ENCODE results near the gene RASAL2. TPM values are rescaled to one million over a fixed set of nuclear protein-coding genes. Genes with fewer than 3 reads are reported as not detected.
"Not testable (repeated sequence)": the region's sequence is repeated elsewhere in the genome, so short reads cannot be mapped to it uniquely, and the experiment has no call there.

Gene RASAL2
- total RNA-seq, 1 donor from 2014 or later, result not detected

- intact Hi-C loops (cut with micrococcal nuclease), result no loop called here
Observed at GRCh38 chr1:178379807-178380206, 285.9 kb downstream of the RASAL2 start.

GRCh38 chr1:178382372-178382771 is 288.5 kb downstream of the RASAL2 start:
- intact Hi-C loops (cut with micrococcal nuclease), result no loop called here

GRCh38 chr1:178385662-178386061 is 291.8 kb downstream of the RASAL2 start:
- intact Hi-C loops (cut with micrococcal nuclease), result no loop called here

GRCh38 chr1:178388418-178389145 is 294.7 kb downstream of the RASAL2 start:
- intact Hi-C loops (cut with micrococcal nuclease), result no loop called here

- intact Hi-C loops (cut with micrococcal nuclease), result no loop called here
Observed at GRCh38 chr1:178389441-178389840, 295.5 kb downstream of the RASAL2 start.

GRCh38 chr1:178390280-178390679 is 296.4 kb downstream of the RASAL2 start:
- intact Hi-C loops (cut with micrococcal nuclease), result not testable (repeated sequence)

- intact Hi-C loops (cut with micrococcal nuclease), result no loop called here
Observed at GRCh38 chr1:178393370-178393769, 299.5 kb downstream of the RASAL2 start.

GRCh38 chr1:178396789-178397188 is 302.9 kb downstream of the RASAL2 start:
- intact Hi-C loops (cut with micrococcal nuclease), result no loop called here

- intact Hi-C loops (cut with micrococcal nuclease), result no loop called here
Observed at GRCh38 chr1:178397678-178398077, 303.8 kb downstream of the RASAL2 start.

- intact Hi-C loops (cut with micrococcal nuclease), result no loop called here
Observed at GRCh38 chr1:178399177-178399728, 305.3 kb downstream of the RASAL2 start.

GRCh38 chr1:178405137-178405536 is 311.2 kb downstream of the RASAL2 start:
- intact Hi-C loops (cut with micrococcal nuclease), result no loop called here

- intact Hi-C loops (cut with micrococcal nuclease), result no loop called here
Observed at GRCh38 chr1:178407215-178407614, 313.3 kb downstream of the RASAL2 start.

- intact Hi-C loops (cut with micrococcal nuclease), result no loop called here
Observed at GRCh38 chr1:178407655-178408054, 313.8 kb downstream of the RASAL2 start.

- intact Hi-C loops (cut with micrococcal nuclease), result no loop called here
Observed at GRCh38 chr1:178408871-178409270, 315.0 kb downstream of the RASAL2 start.

GRCh38 chr1:178409541-178409940 is 315.6 kb downstream of the RASAL2 start:
- intact Hi-C loops (cut with micrococcal nuclease), result no loop called here

GRCh38 chr1:178411756-178412399 is 318.0 kb downstream of the RASAL2 start:
- intact Hi-C loops (cut with micrococcal nuclease), result no loop called here

GRCh38 chr1:178412400-178412770 is 318.5 kb downstream of the RASAL2 start:
- intact Hi-C loops (cut with micrococcal nuclease), result no loop called here

- intact Hi-C loops (cut with micrococcal nuclease), result no loop called here
Observed at GRCh38 chr1:178417858-178418257, 324.0 kb downstream of the RASAL2 start.

GRCh38 chr1:178418284-178418955 is 324.5 kb downstream of the RASAL2 start:
- intact Hi-C loops (cut with micrococcal nuclease), result no loop called here

- intact Hi-C loops (cut with micrococcal nuclease), result no loop called here
Observed at GRCh38 chr1:178434360-178434759, 340.5 kb downstream of the RASAL2 start.

GRCh38 chr1:178434899-178435435 is 341.1 kb downstream of the RASAL2 start:
- intact Hi-C loops (cut with micrococcal nuclease), result no loop called here

GRCh38 chr1:178436899-178437298 is 343.0 kb downstream of the RASAL2 start:
- intact Hi-C loops (cut with micrococcal nuclease), result no loop called here

Measured in T-helper 1 cell treated with Interleukin-12 subunit alpha and Interleukin-12 subunit beta and Interleukin-4 antibody, amounts not matched to agents 30 ng/mL and 1 ng/mL, for 36 hours (primary cell).